ENCODE measurements around the gene SPHKAP. TPM values are rescaled to one million over a fixed set of nuclear protein-coding genes. Genes with fewer than 3 reads are reported as not detected.

Gene SPHKAP
- total and polyA plus RNA-seq, 11 donors = 8.3 to 150 (median 70.2) TPM

GRCh38 chr2:227996366-227996765, 185.1 kb downstream of the SPHKAP start:
- no peak for TF ChIP-seq CTCF (IDR thresholded peaks at IDR 0.05)
- TF ChIP-seq POLR2A (IDR thresholded peaks at IDR 0.05) = no peak
- intact Hi-C loops (cut with DNase I) = no loop called here
- Histone ChIP-seq H3K27ac (no peak overlapping the region), H3K27me3 (no peaks in the 10 kb centered on the region), H3K36me3 (peaks cover 0 to 33% (median 5%) of the 10 kb centered on the region in 9 donors), H3K9me3 (no peaks in the 10 kb centered on the region), H3K4me3 (no peak overlapping the region), H3K4me1 (peaks cover 0 to 6% (median 0%) of the 10 kb centered on the region in 12 donors)
- DNase-seq = no peak
- no peak for ATAC-seq
- 17 to 24% (median 19%) methylated on average over 3 of the region's 3 CpGs for WGBS, 4 donors

- TF ChIP-seq POLR2A (IDR thresholded peaks at IDR 0.05) (no peak), CTCF (IDR thresholded peaks at IDR 0.05) (no peak)
- H3K9me3 ChIP-seq = peaks cover 0 to 3% (median 0%) of the 10 kb centered on the region in 12 donors
- WGBS, 4 donors = 67 to 78% (median 69%) methylated on average over 4 of the region's 4 CpGs
- ATAC-seq = no peak
- no peaks in the 10 kb centered on the region for H3K27me3 ChIP-seq
- no peak for DNase-seq
- peaks cover 0 to 79% (median 9%) of the 10 kb centered on the region in 9 donors for H3K36me3 ChIP-seq
- intact Hi-C loops (cut with DNase I) = no loop called here
- H3K4me1 ChIP-seq = no peaks in the 10 kb centered on the region
- no peak overlapping the region for H3K4me3 ChIP-seq
- no peak overlapping the region for H3K27ac ChIP-seq
Measured at GRCh38 chr2:227990937-227991336, 190.6 kb downstream of the SPHKAP start.

GRCh38 chr2:227973241-227973640, 208.2 kb downstream of the SPHKAP start:
- H3K27me3 ChIP-seq = no peaks in the 10 kb centered on the region
- 76 to 90% (median 84%) methylated on average over 3 of the region's 3 CpGs for WGBS, 4 donors
- no peaks in the 10 kb centered on the region for H3K9me3 ChIP-seq
- TF ChIP-seq POLR2A (IDR thresholded peaks at IDR 0.05) (no peak), CTCF (IDR thresholded peaks at IDR 0.05) (no peak)
- no peak overlapping the region for H3K4me3 ChIP-seq
- no peaks in the 10 kb centered on the region for H3K36me3 ChIP-seq
- DNase-seq = no peak
- no peak for ATAC-seq
- no peak overlapping the region for H3K27ac ChIP-seq
- peaks cover 0 to 4% (median 0%) of the 10 kb centered on the region in 12 donors for H3K4me1 ChIP-seq
- intact Hi-C loops (cut with DNase I) = no loop called here

- intact Hi-C loops (cut with DNase I) = no loop called here
- WGBS, 4 donors = 82 to 88% (median 87%) methylated on average over 7 of the region's 7 CpGs
- H3K36me3 ChIP-seq = no peaks in the 10 kb centered on the region
- peaks cover 0 to 4% (median 0%) of the 10 kb centered on the region in 12 donors for H3K4me1 ChIP-seq
- ATAC-seq (no peak), DNase-seq (no peak)
- H3K27ac ChIP-seq = no peak overlapping the region
- no peak overlapping the region for H3K4me3 ChIP-seq
- H3K27me3 ChIP-seq = no peaks in the 10 kb centered on the region
- TF ChIP-seq CTCF (IDR thresholded peaks at IDR 0.05) = no peak
- TF ChIP-seq POLR2A (IDR thresholded peaks at IDR 0.05) = no peak
- no peaks in the 10 kb centered on the region for H3K9me3 ChIP-seq
Measured at GRCh38 chr2:227971619-227972230, 209.8 kb downstream of the SPHKAP start.
